SK-N-SH (cell line): Measurements from ENCODE around the gene CCRL2. TPM values are rescaled to one million over a fixed set of nuclear protein-coding genes. Genes with fewer than 3 reads are reported as not detected.

ENCODE experiments used
- CTCF ChIA-PET: fragments of 300-600, 350-600 bp; formaldehyde crosslinking; extraction: SDS; loops from one replicate; lab custom pipeline; 2021; lab: Yijun Ruan, JAX
- POLR2A ChIA-PET: fragments of 350-600 bp; sonication (Branson Sonifier 250); formaldehyde crosslinking; extraction: SDS; loops from one replicate; lab custom pipeline; 2020; ENCODE audit warnings: antibody characterized with exemption, inconsistent platforms; lab: Yijun Ruan, JAX
- DNase-seq: peaks from one replicate; pipeline ENCODE4 v3.0.0; 2012
- H2AFZ ChIP-seq: fragments of 200-600 bp; sonication (generic); 2 replicates; pipeline ENCODE4 v1.8.1; 2016; ENCODE audit warnings: antibody characterized with exemption, mild to moderate bottlenecking, low read depth
- H3F3A ChIP-seq: fragments of 200-600 bp; sonication (generic); replicated peaks from 2 replicates; pipeline ENCODE3; 2016; ENCODE audit warnings: antibody characterized with exemption, mild to moderate bottlenecking; ENCODE audit not compliant: insufficient read depth
- H3K27ac ChIP-seq, 2 experiments: fragments of 200-500 bp in 1 of 2; fragments of 200-600 bp in 1 of 2; sonication (Bioruptor generic) in 1 of 2; sonication (generic), shearing (Covaris generic) in 1 of 2; 2 replicates each; pipeline versions ENCODE4 v1.5.1 to v1.6.1; 2014 to 2016; ENCODE audit warnings: low read depth in 2 of 2, inconsistent platforms in 1 of 2, low read length in 1 of 2, mild to moderate bottlenecking in 1 of 2, mixed read lengths in 1 of 2
- H3K27me3 ChIP-seq: fragments of 200-600 bp; sonication (generic), shearing (Covaris generic); 2 replicates; pipeline ENCODE4 v1.6.1; 2016; ENCODE audit warnings: mixed run types; ENCODE audit not compliant: insufficient read depth
- H3K36me3 ChIP-seq, 2 experiments: fragments of 200-500 bp in 1 of 2; fragments of 200-600 bp in 1 of 2; sonication (Bioruptor generic) in 1 of 2; sonication (generic) in 1 of 2; replicated peaks in 1 of 2; 2 replicates each; pipeline versions ENCODE3 to v1.5.1; 2014 to 2016; ENCODE audit warnings: low read length in 1 of 2, mild to moderate bottlenecking in 1 of 2; ENCODE audit not compliant: insufficient read depth in 2 of 2, control insufficient read depth in 1 of 2
- H3K4me1 ChIP-seq, 2 experiments: fragments of 200-500 bp in 1 of 2; fragments of 200-600 bp in 1 of 2; sonication (Bioruptor generic) in 1 of 2; sonication (generic), shearing (Covaris generic) in 1 of 2; 2 replicates each; pipeline versions ENCODE4 v1.5.1 to v1.6.1; 2014 to 2016; ENCODE audit warnings: low read depth in 1 of 2, low read length in 1 of 2, mixed run types in 1 of 2; ENCODE audit not compliant: insufficient read depth in 2 of 2, control insufficient read depth in 1 of 2
- H3K4me2 ChIP-seq: fragments of 200-600 bp; sonication (generic), shearing (Covaris generic); 2 replicates; pipeline ENCODE4 v1.6.1; 2017; ENCODE audit warnings: mixed run types
- H3K4me3 ChIP-seq, 2 experiments: fragments of 200-500 bp in 1 of 2; fragments of 200-600 bp in 1 of 2; sonication (Bioruptor generic) in 1 of 2; sonication (generic), shearing (Covaris generic) in 1 of 2; 2 replicates each; pipeline versions ENCODE4 v1.5.1 to v1.8.1; 2014 to 2016; ENCODE audit warnings: low read depth in 2 of 2, inconsistent platforms in 1 of 2, low read length in 1 of 2, mild to moderate bottlenecking in 1 of 2, mixed read lengths in 1 of 2, moderate library complexity in 1 of 2
- H3K79me2 ChIP-seq: fragments of 200-600 bp; sonication (generic); 2 replicates; pipeline ENCODE4 v1.8.1; 2017; ENCODE audit warnings: mild to moderate bottlenecking; ENCODE audit not compliant: insufficient read depth
- H3K9ac ChIP-seq: fragments of 200-600 bp; sonication (generic); 2 replicates; pipeline ENCODE4 v1.6.1; 2017; ENCODE audit warnings: mixed run types
- H3K9me2 ChIP-seq: fragments of 200-600 bp; sonication (generic); 2 replicates; pipeline ENCODE4 v1.6.1; 2017; ENCODE audit warnings: mixed run types
- H3K9me3 ChIP-seq: fragments of 200-600 bp; sonication (generic); 2 replicates; pipeline ENCODE4 v1.6.1; 2017; ENCODE audit warnings: mixed run types, mild to moderate bottlenecking, moderate library complexity
- H4K20me1 ChIP-seq: fragments of 200-600 bp; sonication (generic); 2 replicates; pipeline ENCODE4 v1.6.1; 2017; ENCODE audit warnings: mild to moderate bottlenecking, mixed run types; ENCODE audit not compliant: insufficient read depth
- CHD2 ChIP-seq: fragments of 150-350 bp; IDR thresholded peaks from 2 replicates; pipeline ENCODE4 v1.6.1; 2018; ENCODE audit warnings: low read length; ENCODE audit not compliant: partially characterized antibody
- ELF1 ChIP-seq: IDR thresholded peaks from 2 replicates; pipeline ENCODE4 v1.4.0; 2012
- EP300 ChIP-seq, 2 experiments: IDR thresholded peaks; 2 replicates each; pipeline versions ENCODE4 v1.4.0 to v1.6.1; 2012; ENCODE audit warnings: borderline replicate concordance in 1 of 2, low read depth in 1 of 2, low read length in 1 of 2
- FOSL2 ChIP-seq: IDR thresholded peaks from 2 replicates; pipeline ENCODE4 v1.4.0; 2012; ENCODE audit warnings: low read depth, mild to moderate bottlenecking, moderate library complexity, borderline replicate concordance
- FOXJ3 ChIP-seq: sonication (generic); formaldehyde crosslinking; IDR thresholded peaks from 2 replicates; pipeline ENCODE4 v1.5.1; 2020; ENCODE audit warnings: mild to moderate bottlenecking, missing genetic modification reagents
- FOXM1 ChIP-seq: IDR thresholded peaks from 2 replicates; pipeline ENCODE4 v1.4.0; 2012; ENCODE audit warnings: low read depth, mild to moderate bottlenecking
- GABPA ChIP-seq: IDR thresholded peaks from 2 replicates; pipeline ENCODE4 v1.4.0; 2012; ENCODE audit warnings: low read depth, mild to moderate bottlenecking
- GATA2 ChIP-seq: sonication (generic); formaldehyde crosslinking; IDR thresholded peaks from 2 replicates; pipeline ENCODE4 v1.5.0; 2020; ENCODE audit warnings: mild to moderate bottlenecking, missing genetic modification reagents
- JUND ChIP-seq: IDR thresholded peaks from 2 replicates; pipeline ENCODE4 v1.4.0; 2012
- POLR2AphosphoS5 ChIP-seq: IDR thresholded peaks from 2 replicates; pipeline ENCODE4 v1.6.1; 2012; ENCODE audit warnings: low read depth, low read length
- RFX5 ChIP-seq: IDR thresholded peaks from 2 replicates; pipeline ENCODE4 v1.6.1; 2012; ENCODE audit warnings: mild to moderate bottlenecking, improper control_type of control experiment, low read length
- RXRA ChIP-seq: IDR thresholded peaks from 2 replicates; pipeline ENCODE4 v1.4.0; 2012; ENCODE audit warnings: low read depth, mild to moderate bottlenecking, borderline replicate concordance
- SMC3 ChIP-seq: IDR thresholded peaks from 2 replicates; pipeline ENCODE4 v1.6.1; 2012; ENCODE audit warnings: low read depth, low read length, improper control_type of control experiment
- TCF12 ChIP-seq: IDR thresholded peaks from 2 replicates; pipeline ENCODE4 v1.4.0; 2012
- TEAD4 ChIP-seq: IDR thresholded peaks from 2 replicates; pipeline ENCODE4 v1.4.0; 2012; ENCODE audit warnings: mild to moderate bottlenecking, borderline replicate concordance; ENCODE audit not compliant: insufficient read depth
- WGBS: methylation state at CpG from one replicate; pipeline ENCODE4 v1.1.6; 2017; ENCODE audit warnings: low lambda C conversion rate; 5-methylcytosine and 5-hydroxymethylcytosine counted together
- polyA plus RNA-seq, 3 experiments: library from polyadenylated mRNA; depleted of rRNA; stranded (reverse); fragments of >200 nt; gene quantifications; 2 replicates each; pipeline ENCODE4 v1.2.3, GENCODE V29; 2012
- TF ChIP-seq, protein P1 (sequence below): IDR thresholded peaks from 2 replicates; pipeline ENCODE4 v1.4.0; 2012; ENCODE audit warnings: low read depth, borderline replicate concordance
- TF ChIP-seq, protein P2 (sequence below): IDR thresholded peaks from 2 replicates; pipeline ENCODE4; 2012
- TF ChIP-seq, protein P3 (sequence below): fragments of 150-350 bp; IDR thresholded peaks from 2 replicates; pipeline ENCODE4 v1.6.1; 2017; ENCODE audit warnings: antibody characterized with exemption, low read length, low read depth, borderline replicate concordance
- TF ChIP-seq, protein P4 (sequence below): fragments of 200-600 bp; sonication (generic); IDR thresholded peaks from 2 replicates; pipeline ENCODE4 v1.6.1; 2017; ENCODE audit warnings: antibody characterized with exemption, mild to moderate bottlenecking, moderate library complexity
- TF ChIP-seq, protein P5 (sequence below): IDR thresholded peaks from 2 replicates; pipeline ENCODE4 v1.4.0; 2012; ENCODE audit warnings: low read depth, borderline replicate concordance

The CCRL2 gene
- polyA plus RNA-seq, 1 of the 3 experiments (the other 2 are of a cell fraction), result not detected

- H3K4me1 ChIP-seq, result no peaks in the 10 kb centered on the region
- H3F3A ChIP-seq, result no peaks in the 10 kb centered on the region
- POLR2A ChIA-PET, result no interaction called here
- no peak overlapping the region for H2AFZ ChIP-seq
- CTCF ChIA-PET, result interaction anchor here (0.9 to 1.2 kb wide), 2 partner anchors 8 to 10 kb away, joined by 3 read pairs; no protein-coding TSS in a partner anchor
- H3K27ac ChIP-seq, result no peak overlapping the region
- no peak overlapping the region for H3K9ac ChIP-seq
- no peaks in the 10 kb centered on the region for H3K79me2 ChIP-seq
- no peak overlapping the region for H3K4me2 ChIP-seq
- 26% methylated on average over 3 of the region's 3 CpGs for WGBS
- H4K20me1 ChIP-seq, result no peaks in the 10 kb centered on the region
- no peak overlapping the region for H3K4me3 ChIP-seq
- no peaks in the 10 kb centered on the region for H3K9me2 ChIP-seq
- no peaks in the 10 kb centered on the region for H3K27me3 ChIP-seq
- no peak for TF ChIP-seq TCF12
- TF ChIP-seq, protein P1, sequence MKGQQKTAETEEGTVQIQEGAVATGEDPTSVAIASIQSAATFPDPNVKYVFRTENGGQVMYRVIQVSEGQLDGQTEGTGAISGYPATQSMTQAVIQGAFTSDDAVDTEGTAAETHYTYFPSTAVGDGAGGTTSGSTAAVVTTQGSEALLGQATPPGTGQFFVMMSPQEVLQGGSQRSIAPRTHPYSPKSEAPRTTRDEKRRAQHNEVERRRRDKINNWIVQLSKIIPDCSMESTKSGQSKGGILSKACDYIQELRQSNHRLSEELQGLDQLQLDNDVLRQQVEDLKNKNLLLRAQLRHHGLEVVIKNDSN, result no peak
- TF ChIP-seq RFX5, result no peak
- no peak for TF ChIP-seq RXRA
- TF ChIP-seq POLR2AphosphoS5, result no peak
- TF ChIP-seq, protein P2, sequence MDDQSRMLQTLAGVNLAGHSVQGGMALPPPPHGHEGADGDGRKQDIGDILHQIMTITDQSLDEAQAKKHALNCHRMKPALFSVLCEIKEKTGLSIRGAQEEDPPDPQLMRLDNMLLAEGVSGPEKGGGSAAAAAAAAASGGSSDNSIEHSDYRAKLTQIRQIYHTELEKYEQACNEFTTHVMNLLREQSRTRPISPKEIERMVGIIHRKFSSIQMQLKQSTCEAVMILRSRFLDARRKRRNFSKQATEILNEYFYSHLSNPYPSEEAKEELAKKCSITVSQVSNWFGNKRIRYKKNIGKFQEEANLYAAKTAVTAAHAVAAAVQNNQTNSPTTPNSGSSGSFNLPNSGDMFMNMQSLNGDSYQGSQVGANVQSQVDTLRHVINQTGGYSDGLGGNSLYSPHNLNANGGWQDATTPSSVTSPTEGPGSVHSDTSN, result no peak
- no peak for TF ChIP-seq CHD2
- TF ChIP-seq TEAD4, result no peak
- TF ChIP-seq, protein P3, sequence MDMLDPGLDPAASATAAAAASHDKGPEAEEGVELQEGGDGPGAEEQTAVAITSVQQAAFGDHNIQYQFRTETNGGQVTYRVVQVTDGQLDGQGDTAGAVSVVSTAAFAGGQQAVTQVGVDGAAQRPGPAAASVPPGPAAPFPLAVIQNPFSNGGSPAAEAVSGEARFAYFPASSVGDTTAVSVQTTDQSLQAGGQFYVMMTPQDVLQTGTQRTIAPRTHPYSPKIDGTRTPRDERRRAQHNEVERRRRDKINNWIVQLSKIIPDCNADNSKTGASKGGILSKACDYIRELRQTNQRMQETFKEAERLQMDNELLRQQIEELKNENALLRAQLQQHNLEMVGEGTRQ, result no peak
- no peak for TF ChIP-seq FOXM1
- no peak for TF ChIP-seq JUND
- TF ChIP-seq, protein P4, sequence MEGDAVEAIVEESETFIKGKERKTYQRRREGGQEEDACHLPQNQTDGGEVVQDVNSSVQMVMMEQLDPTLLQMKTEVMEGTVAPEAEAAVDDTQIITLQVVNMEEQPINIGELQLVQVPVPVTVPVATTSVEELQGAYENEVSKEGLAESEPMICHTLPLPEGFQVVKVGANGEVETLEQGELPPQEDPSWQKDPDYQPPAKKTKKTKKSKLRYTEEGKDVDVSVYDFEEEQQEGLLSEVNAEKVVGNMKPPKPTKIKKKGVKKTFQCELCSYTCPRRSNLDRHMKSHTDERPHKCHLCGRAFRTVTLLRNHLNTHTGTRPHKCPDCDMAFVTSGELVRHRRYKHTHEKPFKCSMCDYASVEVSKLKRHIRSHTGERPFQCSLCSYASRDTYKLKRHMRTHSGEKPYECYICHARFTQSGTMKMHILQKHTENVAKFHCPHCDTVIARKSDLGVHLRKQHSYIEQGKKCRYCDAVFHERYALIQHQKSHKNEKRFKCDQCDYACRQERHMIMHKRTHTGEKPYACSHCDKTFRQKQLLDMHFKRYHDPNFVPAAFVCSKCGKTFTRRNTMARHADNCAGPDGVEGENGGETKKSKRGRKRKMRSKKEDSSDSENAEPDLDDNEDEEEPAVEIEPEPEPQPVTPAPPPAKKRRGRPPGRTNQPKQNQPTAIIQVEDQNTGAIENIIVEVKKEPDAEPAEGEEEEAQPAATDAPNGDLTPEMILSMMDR, result no peak
- TF ChIP-seq FOSL2, result no peak
- TF ChIP-seq, protein P5, sequence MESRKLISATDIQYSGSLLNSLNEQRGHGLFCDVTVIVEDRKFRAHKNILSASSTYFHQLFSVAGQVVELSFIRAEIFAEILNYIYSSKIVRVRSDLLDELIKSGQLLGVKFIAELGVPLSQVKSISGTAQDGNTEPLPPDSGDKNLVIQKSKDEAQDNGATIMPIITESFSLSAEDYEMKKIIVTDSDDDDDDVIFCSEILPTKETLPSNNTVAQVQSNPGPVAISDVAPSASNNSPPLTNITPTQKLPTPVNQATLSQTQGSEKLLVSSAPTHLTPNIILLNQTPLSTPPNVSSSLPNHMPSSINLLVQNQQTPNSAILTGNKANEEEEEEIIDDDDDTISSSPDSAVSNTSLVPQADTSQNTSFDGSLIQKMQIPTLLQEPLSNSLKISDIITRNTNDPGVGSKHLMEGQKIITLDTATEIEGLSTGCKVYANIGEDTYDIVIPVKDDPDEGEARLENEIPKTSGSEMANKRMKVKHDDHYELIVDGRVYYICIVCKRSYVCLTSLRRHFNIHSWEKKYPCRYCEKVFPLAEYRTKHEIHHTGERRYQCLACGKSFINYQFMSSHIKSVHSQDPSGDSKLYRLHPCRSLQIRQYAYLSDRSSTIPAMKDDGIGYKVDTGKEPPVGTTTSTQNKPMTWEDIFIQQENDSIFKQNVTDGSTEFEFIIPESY, result no peak
- no peak for TF ChIP-seq EP300 (IDR thresholded peaks at IDR 0.05; ENCODE audit: borderline replicate concordance in 1 of 2, low read depth in 1 of 2, low read length in 1 of 2)
- no peak for TF ChIP-seq FOXJ3 (CRISPR knock-in tag)
- TF ChIP-seq ELF1, result no peak
- TF ChIP-seq SMC3, result no peak
- no peak for TF ChIP-seq GABPA
- TF ChIP-seq GATA2 (CRISPR knock-in tag), result no peak
- H3K9me3 ChIP-seq, result 0 out of 2 replicates have a peak, but pooled peaks cover 3% of the 10 kb centered on the region
- DNase-seq, result no peak
- H3K36me3 ChIP-seq, result no peaks in the 10 kb centered on the region
Measured at GRCh38 chr3:46435081-46435726, 28.1 kb downstream of the CCRL2 start.
